Stimulated activated naive B cell treated with anti-CD40 and anti-IgM and Interleukin-4, amounts not matched to agents 10 μg/mL and 1 μg/mL and 100 μg/mL, for 72 hours (primary cell): ENCODE results near the gene TNXB.

ENCODE experiments used
- ATAC-seq, 2 donors: fragments of 150-1000 bp; cut with Tn5 transposase; replicated peaks; 2 replicates each; pipeline ENCODE4 v1.10.0; 2021; ENCODE audit warnings: moderate library complexity in 1 of 2
- DNase-seq: peaks from one replicate; pipeline ENCODE4 v3.0.0; 2021
- H3K27ac Mint-ChIP-seq: one replicate; pipeline ENCODE4 v1.8.0; 2022; ENCODE audit warnings: mild to moderate bottlenecking, mixed read lengths
- H3K27me3 Mint-ChIP-seq, 2 donors: one replicate each; pipeline ENCODE4 v1.8.0; 2022; ENCODE audit warnings: mixed read lengths in 2 of 2
- H3K36me3 Mint-ChIP-seq, 2 donors: one replicate each; pipeline ENCODE4 v1.8.0; 2022; ENCODE audit warnings: mixed read lengths in 2 of 2, mild to moderate bottlenecking in 1 of 2
- H3K4me1 Mint-ChIP-seq, 2 donors: one replicate each; pipeline ENCODE4 v1.8.0; 2022; ENCODE audit warnings: mixed read lengths in 2 of 2, mild to moderate bottlenecking in 1 of 2
- H3K4me3 Mint-ChIP-seq, 2 donors: one replicate each; pipeline ENCODE4 v1.8.0; 2022; ENCODE audit warnings: mild to moderate bottlenecking in 2 of 2, mixed read lengths in 2 of 2, moderate library complexity in 1 of 2
- H3K9me3 Mint-ChIP-seq, 2 donors: one replicate each; pipeline ENCODE4 v1.8.0; 2022; ENCODE audit warnings: mixed read lengths in 2 of 2, mild to moderate bottlenecking in 1 of 2

TNXB gene

DNA sequence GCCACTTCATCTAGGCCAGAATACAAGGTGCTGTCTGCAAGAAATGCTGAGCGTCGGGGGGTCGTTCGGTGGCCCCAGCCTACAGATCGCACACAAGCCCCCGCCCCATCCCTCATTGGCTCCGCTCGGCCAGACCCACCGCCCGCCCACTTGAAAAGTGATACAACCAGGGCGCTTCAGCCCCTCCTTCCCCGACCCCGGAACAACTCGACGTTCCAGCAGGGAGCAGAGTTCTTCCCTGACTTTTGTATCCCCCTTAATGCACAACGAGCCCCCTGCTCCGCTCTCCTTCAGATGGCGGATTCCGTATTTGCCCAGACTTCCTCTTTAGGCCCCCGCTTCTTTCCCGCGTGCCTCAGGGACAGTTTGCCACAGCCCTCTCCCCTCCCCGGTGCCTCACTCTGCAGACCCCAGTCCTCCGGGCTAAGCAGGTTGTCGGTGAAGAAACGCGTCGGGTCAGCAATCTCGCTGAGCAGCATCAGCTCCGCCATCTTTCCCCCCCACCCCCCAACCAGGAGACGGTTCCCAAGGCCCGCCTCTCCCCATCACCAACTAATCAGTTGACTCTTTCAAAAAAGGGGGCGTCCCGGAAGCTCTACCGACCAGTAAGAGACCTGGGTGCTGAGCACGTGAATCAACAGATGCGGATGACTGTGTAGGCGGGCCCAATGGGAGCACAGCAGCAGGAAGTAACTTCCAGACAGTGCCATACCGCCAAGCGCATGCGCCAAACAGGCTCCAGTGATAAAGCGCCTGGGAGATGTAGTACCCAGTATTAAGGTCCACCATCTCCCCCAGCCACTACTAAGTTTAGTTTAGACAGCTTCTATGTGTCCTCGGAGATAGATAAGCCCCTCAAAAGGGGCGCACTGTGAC is 18.8 kb upstream of the TNXB start, which contains the start of gene ATF6B:
ATF6B (minus strand) TSS at position 530 of the 876 bp plus-strand sequence; CDS start at position 491, 39 bp downstream.
- ATAC-seq, result peak; percentile 90 to 92

DNA sequence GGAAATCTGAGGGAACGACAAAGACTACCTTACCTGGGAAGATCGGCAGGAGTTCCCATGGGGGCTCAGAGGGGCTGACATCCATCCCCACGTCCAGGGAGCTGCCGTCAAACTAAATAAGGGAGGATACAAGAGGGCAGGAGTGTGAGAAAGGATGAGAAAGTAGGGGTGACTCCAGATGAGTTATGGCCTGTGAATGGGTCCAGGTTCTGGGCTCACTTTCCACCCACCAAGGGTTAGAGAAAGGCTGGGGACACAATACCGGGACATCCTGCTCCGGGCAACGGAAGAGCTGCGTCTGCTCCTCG is 18.2 kb upstream of the TNXB start:
- H3K4me3 Mint-ChIP-seq, result peak overlapping the region; percentile 98 to 99
- H3K27me3 Mint-ChIP-seq, result no peaks in the 10 kb centered on the region
- H3K9me3 Mint-ChIP-seq, result no peaks in the 10 kb centered on the region
- DNase-seq (no peak), ATAC-seq (no peak)
- H3K4me1 Mint-ChIP-seq, result peaks cover 24 to 63% of the 10 kb centered on the region in 2 donors
- peak overlapping the region; percentile 99 for H3K27ac Mint-ChIP-seq
- peaks cover 24 to 29% of the 10 kb centered on the region in 2 donors for H3K36me3 Mint-ChIP-seq

More for the DNA sequence above, 18.8 kb upstream of the TNXB start, which contains the start of gene ATF6B:
- H3K27ac Mint-ChIP-seq, result peak within 1 kb of the TSS; percentile 99
- H3K4me1 Mint-ChIP-seq, result peaks cover 24 to 63% of the 10 kb centered on the region in 2 donors
- peaks cover 22 to 26% of the 10 kb centered on the region in 2 donors for H3K36me3 Mint-ChIP-seq
- no peaks in the 10 kb centered on the region for H3K27me3 Mint-ChIP-seq
- H3K9me3 Mint-ChIP-seq, result no peaks in the 10 kb centered on the region
- peak; percentile 96 for DNase-seq
- peak within 1 kb of the TSS; percentile 98 to 99 for H3K4me3 Mint-ChIP-seq

DNA sequence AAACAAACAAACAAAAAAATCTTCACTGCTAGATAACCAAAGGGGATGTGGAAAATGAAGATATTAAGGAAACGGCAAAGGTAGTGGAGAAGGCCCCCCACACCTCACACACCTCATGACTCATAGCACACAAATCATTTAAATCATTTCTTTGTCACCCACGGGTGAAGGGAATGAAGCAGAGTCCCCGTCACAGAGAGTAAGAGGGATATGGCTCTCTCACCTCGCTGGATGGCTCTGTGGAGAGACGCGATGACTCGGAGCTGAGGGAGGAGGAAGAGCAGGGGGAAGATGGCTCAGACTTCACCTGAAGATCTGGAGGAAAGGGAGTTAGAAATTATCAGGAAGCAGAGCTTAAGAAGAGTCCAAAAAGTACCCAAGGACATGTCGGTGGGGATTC is 17.7 kb upstream of the TNXB start:
- Mint-ChIP-seq H3K4me3 (peak overlapping the region; percentile 98 to 99), H3K4me1 (peaks cover 24 to 63% of the 10 kb centered on the region in 2 donors), H3K27me3 (no peaks in the 10 kb centered on the region), H3K9me3 (no peaks in the 10 kb centered on the region), H3K27ac (peak overlapping the region; percentile 99), H3K36me3 (peaks cover 28 to 32% of the 10 kb centered on the region in 2 donors)
- ATAC-seq (no peak), DNase-seq (no peak)

DNA sequence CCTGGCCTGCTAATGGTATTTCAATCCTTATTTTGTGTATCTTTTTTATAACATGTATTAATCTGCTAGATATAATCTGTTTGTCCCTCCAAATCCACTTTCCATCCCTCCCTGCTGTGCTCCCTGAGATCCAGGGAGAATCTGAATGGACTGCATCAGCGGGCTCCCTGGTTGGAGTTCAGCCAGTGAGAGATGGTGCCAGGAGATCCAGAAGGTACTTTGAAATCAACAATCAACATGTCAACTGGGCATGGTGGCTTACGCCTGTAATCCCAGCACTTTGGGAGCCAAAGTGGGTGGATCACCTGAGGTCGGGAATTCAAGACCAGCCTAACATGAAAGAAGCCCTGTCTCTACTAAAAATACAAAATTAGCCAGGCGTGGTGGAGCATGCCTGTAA is 14.5 kb upstream of the TNXB start:
- H3K4me1 Mint-ChIP-seq, result peaks cover 24 to 54% of the 10 kb centered on the region in 2 donors
- H3K27ac Mint-ChIP-seq, result no peak overlapping the region
- H3K9me3 Mint-ChIP-seq, result no peaks in the 10 kb centered on the region
- ATAC-seq, result no peak
- DNase-seq, result no peak
- H3K4me3 Mint-ChIP-seq, result no peak overlapping the region
- peaks cover 54 to 55% of the 10 kb centered on the region in 2 donors for H3K36me3 Mint-ChIP-seq
- no peaks in the 10 kb centered on the region for H3K27me3 Mint-ChIP-seq

GRCh38 chr6:32120573-32121059 is 11.5 kb upstream of the TNXB start:
- Mint-ChIP-seq H3K27me3 (no peaks in the 10 kb centered on the region), H3K4me1 (peaks cover 16 to 36% of the 10 kb centered on the region in 2 donors), H3K27ac (no peak overlapping the region), H3K9me3 (no peaks in the 10 kb centered on the region), H3K4me3 (no peak overlapping the region), H3K36me3 (peaks cover 51 to 61% of the 10 kb centered on the region in 2 donors)
- ATAC-seq, result no peak
- no peak for DNase-seq

GRCh38 chr6:32118782-32119628 is 9.9 kb upstream of the TNXB start:
- H3K27me3 Mint-ChIP-seq, result no peaks in the 10 kb centered on the region
- peak; percentile 51 for DNase-seq
- peak; percentile 93 to 95 for ATAC-seq
- H3K9me3 Mint-ChIP-seq, result no peaks in the 10 kb centered on the region
- H3K27ac Mint-ChIP-seq, result no peak overlapping the region
- no peak overlapping the region for H3K4me3 Mint-ChIP-seq
- peaks cover 53 to 65% of the 10 kb centered on the region in 2 donors for H3K36me3 Mint-ChIP-seq
- peaks cover 16 to 27% of the 10 kb centered on the region in 2 donors for H3K4me1 Mint-ChIP-seq

DNA sequence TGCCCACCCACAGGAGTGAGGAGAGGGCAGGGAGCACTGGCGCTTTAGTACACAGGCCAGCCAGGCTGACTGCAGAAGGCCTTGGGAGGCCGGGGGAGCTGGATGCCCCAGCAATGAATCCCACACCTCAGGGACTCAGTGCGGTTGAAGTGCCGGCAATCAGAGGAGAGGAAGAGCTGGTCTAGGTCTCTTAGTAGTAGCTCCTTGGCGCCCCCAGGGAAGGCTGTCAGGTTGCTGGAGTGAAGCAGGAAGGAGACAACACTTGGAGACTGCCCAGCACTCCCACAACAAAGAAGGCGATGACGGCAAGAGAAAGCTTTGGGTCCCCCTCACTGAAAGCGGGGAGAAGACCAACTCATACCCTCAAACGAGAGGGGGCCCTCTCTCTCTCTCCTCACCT is 8.3 kb upstream of the TNXB start:
- Mint-ChIP-seq H3K9me3 (no peaks in the 10 kb centered on the region), H3K4me1 (peaks cover 20 to 29% of the 10 kb centered on the region in 2 donors), H3K4me3 (no peak overlapping the region), H3K27ac (no peak overlapping the region), H3K27me3 (no peaks in the 10 kb centered on the region), H3K36me3 (peaks cover 51 to 74% of the 10 kb centered on the region in 2 donors)
- no peak for DNase-seq
- ATAC-seq, result no peak

- no peak overlapping the region for H3K27ac Mint-ChIP-seq
- H3K4me1 Mint-ChIP-seq, result peaks cover 20 to 29% of the 10 kb centered on the region in 2 donors
- no peak overlapping the region for H3K4me3 Mint-ChIP-seq
- H3K9me3 Mint-ChIP-seq, result no peaks in the 10 kb centered on the region
- DNase-seq, result no peak
- peak; percentile 41 to 52 for ATAC-seq
- no peaks in the 10 kb centered on the region for H3K27me3 Mint-ChIP-seq
- peaks cover 46 to 75% of the 10 kb centered on the region in 2 donors for H3K36me3 Mint-ChIP-seq
Measured at GRCh38 chr6:32116674-32117073, 7.5 kb upstream of the TNXB start.

DNA sequence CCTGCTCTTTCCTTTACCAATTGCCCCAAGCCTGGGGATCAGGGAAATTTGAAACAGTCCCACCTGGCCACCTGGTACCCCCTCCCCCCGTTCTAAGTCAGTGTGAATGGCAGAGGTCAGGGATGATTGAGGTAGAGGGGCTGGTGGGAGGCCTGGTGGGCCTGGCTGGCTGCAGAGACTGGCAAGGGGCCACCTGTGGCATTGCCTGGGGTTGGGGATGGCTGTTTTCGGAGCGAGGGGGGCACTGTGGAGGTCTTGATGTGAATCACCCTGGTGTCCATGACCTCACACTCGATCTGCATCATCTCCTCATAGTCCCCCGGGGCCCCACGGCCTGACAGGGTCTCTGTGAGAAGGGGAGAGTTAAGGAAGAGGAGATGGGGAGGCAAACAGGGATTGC is 6.5 kb upstream of the TNXB start:
- no peak for ATAC-seq
- no peaks in the 10 kb centered on the region for H3K27me3 Mint-ChIP-seq

GRCh38 chr6:32114796-32115195 is 5.7 kb upstream of the TNXB start:
- Mint-ChIP-seq H3K4me1 (peaks cover 22 to 32% of the 10 kb centered on the region in 2 donors), H3K27me3 (peaks cover 0 to under 1% of the 10 kb centered on the region in 2 donors), H3K4me3 (no peak overlapping the region), H3K9me3 (no peaks in the 10 kb centered on the region), H3K27ac (no peak overlapping the region), H3K36me3 (peaks cover 38 to 70% of the 10 kb centered on the region in 2 donors)
- ATAC-seq (no peak), DNase-seq (no peak)

More for the DNA sequence above, 6.5 kb upstream of the TNXB start:
- Mint-ChIP-seq H3K4me1 (peaks cover 20 to 29% of the 10 kb centered on the region in 2 donors), H3K36me3 (peaks cover 43 to 75% of the 10 kb centered on the region in 2 donors), H3K27ac (peak overlapping the region; percentile 2), H3K4me3 (no peak overlapping the region), H3K9me3 (no peaks in the 10 kb centered on the region)
- DNase-seq, result no peak

GRCh38 chr6:32113386-32114352 is 4.5 kb upstream of the TNXB start:
- no peaks in the 10 kb centered on the region for H3K9me3 Mint-ChIP-seq
- no peak overlapping the region for H3K27ac Mint-ChIP-seq

GRCh38 chr6:32112431-32112980 is 3.4 kb upstream of the TNXB start:
- H3K9me3 Mint-ChIP-seq, result no peaks in the 10 kb centered on the region
- H3K27ac Mint-ChIP-seq, result no peak overlapping the region

More at GRCh38 chr6:32113386-32114352, 4.5 kb upstream of the TNXB start:
- H3K4me1 Mint-ChIP-seq, result peaks cover 24 to 31% of the 10 kb centered on the region in 2 donors
- DNase-seq (no peak), ATAC-seq (peak in 1 of 2 donors; percentile 32)
- H3K4me3 Mint-ChIP-seq, result no peak overlapping the region
- peaks cover 29 to 58% of the 10 kb centered on the region in 2 donors for H3K36me3 Mint-ChIP-seq
- H3K27me3 Mint-ChIP-seq, result peaks cover 5 to 9% of the 10 kb centered on the region in 2 donors

More at GRCh38 chr6:32112431-32112980, 3.4 kb upstream of the TNXB start:
- Mint-ChIP-seq H3K27me3 (peaks cover 16 to 20% of the 10 kb centered on the region in 2 donors), H3K36me3 (peaks cover 28 to 53% of the 10 kb centered on the region in 2 donors), H3K4me1 (peaks cover 29 to 41% of the 10 kb centered on the region in 2 donors), H3K4me3 (no peak overlapping the region)
- ATAC-seq (no peak), DNase-seq (no peak)
